ENCODE results near the gene EDEM3.
"Not testable (repeated sequence)": the region's sequence is repeated elsewhere in the genome, so short reads cannot be mapped to it uniquely, and the experiment has no call there.

Gene EDEM3

DNA sequence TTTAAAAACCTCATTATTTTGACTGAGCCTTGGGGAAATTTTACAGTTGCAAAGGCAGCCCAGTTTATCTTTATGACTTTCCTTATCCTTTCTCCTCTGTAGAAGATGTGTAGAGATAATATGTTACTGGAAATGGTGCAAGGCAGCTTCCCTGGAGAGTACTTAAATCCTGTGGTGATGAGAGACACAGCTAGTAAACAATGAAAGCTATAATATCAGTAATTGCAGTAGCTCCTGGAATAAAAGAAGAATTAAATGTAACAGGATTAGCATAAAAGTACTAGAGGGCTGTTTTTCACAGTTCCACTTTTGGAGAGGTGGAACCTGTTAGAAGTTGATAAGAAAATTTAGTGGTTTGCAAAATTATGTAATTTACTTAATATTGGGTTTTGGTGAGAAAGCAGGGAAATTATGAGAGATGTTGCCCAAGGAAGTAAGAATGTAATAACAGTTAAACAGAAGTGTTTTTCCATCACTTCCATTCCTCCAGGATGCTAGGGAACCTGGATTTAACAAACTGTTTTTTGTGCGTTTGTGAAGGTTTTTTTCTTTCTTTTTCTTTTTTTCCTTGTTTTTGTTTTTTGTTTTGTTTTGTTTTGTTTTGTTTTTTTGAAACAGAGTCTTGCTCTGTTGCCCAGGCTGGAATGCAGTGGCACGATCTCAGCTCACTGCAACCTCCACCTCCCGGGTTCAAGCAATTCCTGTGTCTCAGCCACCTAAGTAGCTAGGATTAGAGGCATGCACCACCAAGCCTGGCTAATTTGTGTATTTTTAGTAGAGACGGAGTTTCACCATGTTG, 15.7 kb upstream of the EDEM3 start:
- Histone ChIP-seq H2AFZ (ENCODE audit: low read length, unreplicated experiment) (no peak overlapping the region), H3K4me1 (ENCODE audit: control insufficient read depth, insufficient read depth, low read length, unreplicated experiment) (no peaks in the 10 kb centered on the region), H3K79me2 (ENCODE audit: control insufficient read depth, insufficient read depth, low read length, unreplicated experiment) (no peaks in the 10 kb centered on the region), H3K4me3 (ENCODE audit: low read depth, low read length) (no peak overlapping the region), H3K27ac (ENCODE audit: low read depth, low read length) (no peak overlapping the region), H3K36me3 (ENCODE audit: insufficient read depth, low read length) (no peaks in the 10 kb centered on the region), H3K27me3 (ENCODE audit: insufficient read depth, low read length) (no peaks in the 10 kb centered on the region)

DNA sequence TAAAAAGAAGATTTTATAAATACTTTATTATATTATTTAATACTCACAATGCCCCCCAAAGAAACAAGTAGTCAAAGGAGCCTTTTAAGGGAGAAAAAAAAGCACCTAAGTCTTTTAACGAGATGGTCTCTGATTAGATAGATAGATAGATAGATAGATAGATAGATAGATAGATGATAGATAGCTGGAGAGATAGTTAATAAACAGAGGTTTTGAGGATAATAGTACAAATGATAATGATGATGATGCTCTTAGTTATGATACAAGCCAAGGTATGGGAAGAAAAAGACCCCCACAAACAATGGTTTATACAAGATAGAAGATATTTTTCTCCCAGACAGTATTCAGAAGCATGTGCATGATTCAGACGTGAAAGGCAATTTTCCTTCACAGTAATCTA, 14.6 kb upstream of the EDEM3 start:
- Histone ChIP-seq H3K36me3 (ENCODE audit: insufficient read depth, low read length) (no peaks in the 10 kb centered on the region), H3K4me3 (ENCODE audit: low read depth, low read length) (no peak overlapping the region), H3K4me1 (ENCODE audit: control insufficient read depth, insufficient read depth, low read length, unreplicated experiment) (no peaks in the 10 kb centered on the region), H3K27ac (ENCODE audit: low read depth, low read length) (no peak overlapping the region), H2AFZ (ENCODE audit: low read length, unreplicated experiment) (no peak overlapping the region), H3K79me2 (ENCODE audit: control insufficient read depth, insufficient read depth, low read length, unreplicated experiment) (no peaks in the 10 kb centered on the region), H3K27me3 (ENCODE audit: insufficient read depth, low read length) (no peaks in the 10 kb centered on the region)

DNA sequence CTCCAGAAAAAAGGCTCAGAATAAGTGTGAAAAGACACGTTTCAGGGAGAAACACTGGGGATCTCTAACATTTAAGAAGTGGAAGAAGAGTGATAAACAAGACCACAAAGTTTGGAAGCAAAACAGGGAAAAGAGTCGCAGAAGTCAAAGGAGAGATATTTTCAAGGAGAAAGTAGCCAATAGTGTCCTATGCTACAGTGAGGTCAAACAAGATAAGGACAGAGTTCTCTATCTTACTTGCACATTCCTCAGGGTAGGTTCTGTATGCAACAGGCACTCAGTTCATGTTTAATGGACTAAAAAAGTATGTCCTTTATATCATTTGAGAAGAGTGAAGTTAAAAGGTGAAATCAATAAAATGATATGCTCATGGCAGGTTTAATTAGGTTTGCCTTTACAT, 13.8 kb upstream of the EDEM3 start:
- no peak overlapping the region for H3K27ac ChIP-seq (ENCODE audit: low read depth, low read length)
- no peaks in the 10 kb centered on the region for H3K79me2 ChIP-seq (ENCODE audit: control insufficient read depth, insufficient read depth, low read length, unreplicated experiment)
- no peaks in the 10 kb centered on the region for H3K36me3 ChIP-seq (ENCODE audit: insufficient read depth, low read length)
- no peaks in the 10 kb centered on the region for H3K4me1 ChIP-seq (ENCODE audit: control insufficient read depth, insufficient read depth, low read length, unreplicated experiment)
- H2AFZ ChIP-seq (ENCODE audit: low read length, unreplicated experiment), result no peak overlapping the region
- no peak overlapping the region for H3K4me3 ChIP-seq (ENCODE audit: low read depth, low read length)
- no peaks in the 10 kb centered on the region for H3K27me3 ChIP-seq (ENCODE audit: insufficient read depth, low read length)

DNA sequence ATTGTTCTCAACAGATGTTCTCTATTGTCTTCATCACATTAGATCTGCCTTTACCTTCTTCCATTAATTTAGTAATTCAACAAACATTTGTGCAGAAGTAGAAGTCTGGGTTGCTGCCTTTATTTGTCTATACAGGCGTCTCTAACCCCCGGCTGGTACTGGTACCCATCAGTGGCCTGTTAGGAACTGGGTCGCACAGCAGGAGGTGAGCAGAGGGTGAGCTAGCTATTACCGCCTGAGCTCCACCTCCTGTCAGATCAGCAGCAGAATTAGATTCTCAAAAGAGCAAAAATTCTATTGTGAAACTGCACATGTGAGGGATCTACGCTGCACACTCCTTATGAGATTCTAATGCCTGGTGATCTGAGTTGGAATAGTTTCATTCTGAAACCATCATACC, 12.9 kb upstream of the EDEM3 start:
- no peaks in the 10 kb centered on the region for H3K36me3 ChIP-seq (ENCODE audit: insufficient read depth, low read length)
- H3K27me3 ChIP-seq (ENCODE audit: insufficient read depth, low read length), result no peaks in the 10 kb centered on the region
- no peak overlapping the region for H3K27ac ChIP-seq (ENCODE audit: low read depth, low read length)
- H2AFZ ChIP-seq (ENCODE audit: low read length, unreplicated experiment), result no peak overlapping the region
- H3K4me3 ChIP-seq (ENCODE audit: low read depth, low read length), result no peak overlapping the region
- H3K4me1 ChIP-seq (ENCODE audit: control insufficient read depth, insufficient read depth, low read length, unreplicated experiment), result no peaks in the 10 kb centered on the region
- no peaks in the 10 kb centered on the region for H3K79me2 ChIP-seq (ENCODE audit: control insufficient read depth, insufficient read depth, low read length, unreplicated experiment)

DNA sequence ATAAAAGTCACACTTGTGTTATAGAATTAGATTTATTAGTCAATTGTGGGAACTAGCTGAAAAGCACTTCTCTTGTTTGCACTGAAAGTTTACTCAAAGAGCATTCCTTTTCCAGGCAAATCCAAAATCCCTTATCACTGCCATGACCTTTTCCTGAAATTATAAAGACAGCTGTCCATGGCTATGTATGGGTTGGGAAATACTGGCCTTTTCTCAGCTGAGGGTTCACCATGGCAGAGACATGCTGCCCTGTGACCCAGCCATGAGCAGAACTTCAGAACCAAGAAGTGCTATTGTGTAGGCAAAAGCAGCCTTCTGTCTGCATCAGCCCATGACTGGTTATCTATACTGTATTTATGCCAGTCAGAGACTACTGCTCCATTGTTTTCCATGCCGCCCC, 9.8 kb upstream of the EDEM3 start:
- Histone ChIP-seq H3K4me3 (ENCODE audit: low read depth, low read length) (no peak overlapping the region), H3K27ac (ENCODE audit: low read depth, low read length) (no peak overlapping the region), H3K27me3 (ENCODE audit: insufficient read depth, low read length) (no peaks in the 10 kb centered on the region), H3K36me3 (ENCODE audit: insufficient read depth, low read length) (no peaks in the 10 kb centered on the region), H3K4me1 (ENCODE audit: control insufficient read depth, insufficient read depth, low read length, unreplicated experiment) (no peaks in the 10 kb centered on the region), H3K79me2 (ENCODE audit: control insufficient read depth, insufficient read depth, low read length, unreplicated experiment) (no peaks in the 10 kb centered on the region), H2AFZ (ENCODE audit: low read length, unreplicated experiment) (no peak overlapping the region)

DNA sequence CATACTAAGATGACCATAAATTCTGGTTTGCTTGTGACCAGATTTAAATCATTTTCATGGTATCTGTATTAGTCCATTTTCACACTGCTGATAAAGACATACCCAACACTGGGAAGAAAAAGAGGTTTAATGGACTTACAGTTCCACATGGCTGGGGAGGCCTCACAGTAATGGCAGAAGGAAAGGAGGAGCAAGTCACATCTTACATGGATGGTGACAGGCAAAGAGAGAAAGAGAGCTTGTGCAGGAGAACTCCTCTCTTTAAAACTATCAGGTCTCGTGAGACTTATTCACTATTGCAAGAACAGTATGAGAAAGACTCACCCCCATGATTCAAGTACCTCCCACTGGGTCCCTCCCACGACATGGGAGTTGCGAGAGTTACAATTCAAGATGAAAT, 8.9 kb upstream of the EDEM3 start:
- not testable (repeated sequence) for H3K79me2 ChIP-seq (ENCODE audit: control insufficient read depth, insufficient read depth, low read length, unreplicated experiment); H3K4me1 ChIP-seq (ENCODE audit: control insufficient read depth, insufficient read depth, low read length, unreplicated experiment); H3K27ac ChIP-seq (ENCODE audit: low read depth, low read length); H3K27me3 ChIP-seq (ENCODE audit: insufficient read depth, low read length); H2AFZ ChIP-seq (ENCODE audit: low read length, unreplicated experiment); H3K4me3 ChIP-seq (ENCODE audit: low read depth, low read length); H3K36me3 ChIP-seq (ENCODE audit: insufficient read depth, low read length)

DNA sequence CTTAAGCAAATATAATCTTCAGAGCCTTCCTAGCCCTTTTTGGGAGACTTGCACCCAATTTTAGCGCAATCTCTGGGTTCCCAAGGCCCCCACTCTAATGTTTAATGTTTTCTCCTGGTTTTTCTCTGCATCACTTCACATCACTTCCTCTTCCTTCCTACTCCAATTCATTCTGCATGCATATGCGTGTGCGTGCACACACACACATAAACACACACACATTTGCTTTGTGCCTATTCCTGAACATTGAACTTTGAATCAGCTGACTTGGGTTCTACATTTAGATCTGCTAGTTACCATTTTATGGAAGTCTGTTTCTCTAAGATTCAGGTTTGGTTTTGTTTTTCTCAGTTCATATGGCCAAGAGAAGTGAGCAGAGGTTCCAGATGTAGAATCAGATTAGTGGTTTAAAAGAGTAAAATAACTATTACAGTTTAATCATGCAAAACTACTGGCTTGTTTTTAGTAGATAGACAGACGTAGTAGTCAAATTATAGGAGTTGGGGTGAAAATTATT, 7.4 kb upstream of the EDEM3 start:
- Histone ChIP-seq H3K27ac (ENCODE audit: low read depth, low read length) (no peak overlapping the region), H3K4me3 (ENCODE audit: low read depth, low read length) (no peak overlapping the region), H3K27me3 (ENCODE audit: insufficient read depth, low read length) (no peaks in the 10 kb centered on the region), H3K79me2 (ENCODE audit: control insufficient read depth, insufficient read depth, low read length, unreplicated experiment) (no peaks in the 10 kb centered on the region), H2AFZ (ENCODE audit: low read length, unreplicated experiment) (no peak overlapping the region), H3K4me1 (ENCODE audit: control insufficient read depth, insufficient read depth, low read length, unreplicated experiment) (no peaks in the 10 kb centered on the region), H3K36me3 (ENCODE audit: insufficient read depth, low read length) (no peaks in the 10 kb centered on the region)

DNA sequence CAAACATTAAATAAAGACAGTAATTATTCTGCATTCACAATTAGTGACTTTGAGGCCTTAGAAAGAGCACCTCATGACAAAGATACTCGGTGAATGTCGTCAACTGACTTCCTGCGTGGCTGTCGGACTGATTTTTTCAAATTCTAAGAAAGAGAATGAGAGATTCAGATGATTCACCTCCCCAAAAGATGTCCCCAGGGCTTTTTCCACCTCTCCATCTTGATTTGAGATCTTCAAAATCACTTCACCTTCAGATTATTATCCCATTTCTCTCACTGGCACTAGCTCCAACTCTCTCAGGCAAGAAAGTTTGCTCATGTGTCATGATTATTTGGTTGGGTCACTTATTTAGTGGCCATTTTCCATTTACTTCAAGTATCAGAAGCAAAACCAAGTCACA, 5.0 kb upstream of the EDEM3 start:
- H3K27ac ChIP-seq (ENCODE audit: low read depth, low read length), result no peak overlapping the region
- no peaks in the 10 kb centered on the region for H3K79me2 ChIP-seq (ENCODE audit: control insufficient read depth, insufficient read depth, low read length, unreplicated experiment)
- no peak overlapping the region for H2AFZ ChIP-seq (ENCODE audit: low read length, unreplicated experiment)

DNA sequence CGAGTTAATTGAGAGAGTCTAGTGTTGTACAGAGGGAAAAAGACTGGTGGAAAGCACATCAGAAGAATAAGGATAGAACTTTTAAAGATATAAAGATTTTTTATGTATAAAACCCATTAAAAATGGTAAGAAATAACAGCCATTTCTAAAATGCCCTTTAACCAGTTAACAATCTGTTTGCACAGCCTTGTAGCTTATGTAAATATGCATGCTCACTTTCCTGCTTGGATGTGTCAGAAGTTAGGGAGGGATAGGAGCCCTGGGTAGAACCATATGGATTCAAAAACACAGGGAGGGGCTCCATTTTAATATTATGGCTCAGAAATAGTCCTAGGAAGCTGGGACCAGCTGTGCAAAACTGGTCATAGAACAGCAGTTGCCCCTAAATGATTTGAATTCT, 4.5 kb upstream of the EDEM3 start:
- no peak overlapping the region for H3K27ac ChIP-seq (ENCODE audit: low read depth, low read length)
- H3K27me3 ChIP-seq (ENCODE audit: insufficient read depth, low read length), result no peaks in the 10 kb centered on the region
- no peak overlapping the region for H3K4me3 ChIP-seq (ENCODE audit: low read depth, low read length)
- H3K4me1 ChIP-seq (ENCODE audit: control insufficient read depth, insufficient read depth, low read length, unreplicated experiment), result peaks cover 6% of the 10 kb centered on the region
- no peak overlapping the region for H2AFZ ChIP-seq (ENCODE audit: low read length, unreplicated experiment)
- peaks cover 3% of the 10 kb centered on the region for H3K79me2 ChIP-seq (ENCODE audit: control insufficient read depth, insufficient read depth, low read length, unreplicated experiment)
- no peaks in the 10 kb centered on the region for H3K36me3 ChIP-seq (ENCODE audit: insufficient read depth, low read length)

More for the DNA sequence above, 5.0 kb upstream of the EDEM3 start:
- H3K4me1 ChIP-seq (ENCODE audit: control insufficient read depth, insufficient read depth, low read length, unreplicated experiment), result peaks cover 6% of the 10 kb centered on the region
- H3K4me3 ChIP-seq (ENCODE audit: low read depth, low read length), result no peak overlapping the region
- H3K27me3 ChIP-seq (ENCODE audit: insufficient read depth, low read length), result no peaks in the 10 kb centered on the region
- H3K36me3 ChIP-seq (ENCODE audit: insufficient read depth, low read length), result no peaks in the 10 kb centered on the region

DNA sequence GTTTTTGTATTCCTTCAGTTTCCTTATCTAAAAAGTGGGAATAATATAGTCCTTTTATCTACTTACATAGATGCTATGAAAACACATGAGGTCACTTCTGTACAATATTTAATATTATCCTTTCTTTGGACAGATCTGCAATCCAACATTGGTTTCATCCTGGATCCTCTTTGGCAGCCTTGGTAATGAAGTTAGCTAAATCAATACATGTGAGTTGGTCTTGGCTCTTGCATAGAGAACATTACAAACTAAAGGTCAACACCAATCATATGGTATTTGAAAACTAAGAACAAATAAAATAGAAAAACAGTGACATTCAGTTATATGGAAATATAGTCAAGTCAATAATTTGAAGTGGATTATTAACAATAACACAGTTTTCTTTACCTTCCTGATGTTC, 3.2 kb upstream of the EDEM3 start:
- peaks cover 10% of the 10 kb centered on the region for H3K4me1 ChIP-seq (ENCODE audit: control insufficient read depth, insufficient read depth, low read length, unreplicated experiment)
- H2AFZ ChIP-seq (ENCODE audit: low read length, unreplicated experiment), result no peak overlapping the region
- no peak overlapping the region for H3K27ac ChIP-seq (ENCODE audit: low read depth, low read length)
- no peak overlapping the region for H3K4me3 ChIP-seq (ENCODE audit: low read depth, low read length)
- no peaks in the 10 kb centered on the region for H3K36me3 ChIP-seq (ENCODE audit: insufficient read depth, low read length)
- H3K27me3 ChIP-seq (ENCODE audit: insufficient read depth, low read length), result no peaks in the 10 kb centered on the region
- peaks cover 15% of the 10 kb centered on the region for H3K79me2 ChIP-seq (ENCODE audit: control insufficient read depth, insufficient read depth, low read length, unreplicated experiment)

DNA sequence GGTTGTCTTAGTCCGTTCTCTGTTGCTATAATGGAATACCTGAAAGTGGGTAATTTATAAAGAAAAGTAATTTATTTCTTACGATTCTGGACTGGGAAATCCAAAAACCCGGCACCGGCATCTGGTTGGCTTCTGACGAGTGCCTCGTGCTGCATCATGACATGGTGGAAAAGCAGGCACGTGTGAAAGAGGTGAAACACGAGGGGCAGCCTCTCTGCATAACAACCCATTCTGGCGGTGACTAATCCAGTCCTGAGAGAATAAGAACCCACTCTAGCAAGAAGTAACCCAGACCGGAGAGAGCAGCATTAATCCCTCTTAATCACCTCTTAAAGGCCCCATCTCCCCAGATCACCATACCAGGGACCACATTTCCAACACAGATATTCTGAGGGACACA, 2.7 kb upstream of the EDEM3 start:
- Histone ChIP-seq H3K4me1 (ENCODE audit: control insufficient read depth, insufficient read depth, low read length, unreplicated experiment) (peaks cover 15% of the 10 kb centered on the region), H2AFZ (ENCODE audit: low read length, unreplicated experiment) (no peak overlapping the region), H3K4me3 (ENCODE audit: low read depth, low read length) (no peak overlapping the region), H3K27me3 (ENCODE audit: insufficient read depth, low read length) (no peaks in the 10 kb centered on the region), H3K79me2 (ENCODE audit: control insufficient read depth, insufficient read depth, low read length, unreplicated experiment) (peaks cover 19% of the 10 kb centered on the region), H3K27ac (ENCODE audit: low read depth, low read length) (no peak overlapping the region), H3K36me3 (ENCODE audit: insufficient read depth, low read length) (no peaks in the 10 kb centered on the region)

Measured in ACC112 (cell line).